ENCODE data around the gene SLC7A11. TPM values are rescaled to one million over a fixed set of nuclear protein-coding genes. Genes with fewer than 3 reads are reported as not detected.

SLC7A11 gene
- total RNA-seq, 6 donors from 2014 or later = 0.77 to 9.6 (median 2.1) TPM

- TF ChIP-seq POLR2AphosphoS5 (IDR thresholded peaks at IDR 0.05) (no peak), CTCF (IDR thresholded peaks at IDR 0.05) (no peak), POLR2A (IDR thresholded peaks at IDR 0.05) (no peak), EP300 (IDR thresholded peaks at IDR 0.05) (no peak)
- H3K27ac ChIP-seq = no peak overlapping the region
- no peak overlapping the region for H3K4me3 ChIP-seq
- H3K27me3 ChIP-seq = no peaks in the 10 kb centered on the region
- no peak for DNase-seq
- no peak for ATAC-seq (ENCODE audit: low FRiP score in 2 of 2)
- H3K4me1 ChIP-seq = no peaks in the 10 kb centered on the region
- WGBS, 2 donors = 61 to 67% methylated on average over 4 of the region's 4 CpGs
- H3K9me3 ChIP-seq = no peaks in the 10 kb centered on the region
- no peaks in the 10 kb centered on the region for H3K36me3 ChIP-seq
Observed at GRCh38 chr4:138189206-138189605, 52.9 kb downstream of the SLC7A11 start.

- ATAC-seq (ENCODE audit: low FRiP score in 2 of 2) = no peak
Observed at GRCh38 chr4:138188406-138189084, 53.6 kb downstream of the SLC7A11 start.

GRCh38 chr4:138185859-138186645 is 56.1 kb downstream of the SLC7A11 start:
- DNase-seq (no peak), ATAC-seq (ENCODE audit: low FRiP score in 2 of 2) (no peak)
- Histone ChIP-seq H3K4me1 (peaks cover 4 to 15% (median 13%) of the 10 kb centered on the region in 4 donors), H3K27ac (no peak overlapping the region), H3K9me3 (no peaks in the 10 kb centered on the region), H3K4me3 (no peak overlapping the region), H3K27me3 (no peaks in the 10 kb centered on the region), H3K36me3 (no peaks in the 10 kb centered on the region)
- WGBS, 2 donors = 88 to 89% methylated on average over 13 of the region's 13 CpGs
- TF ChIP-seq POLR2AphosphoS5 (IDR thresholded peaks at IDR 0.05) (no peak), POLR2A (IDR thresholded peaks at IDR 0.05) (no peak), EP300 (IDR thresholded peaks at IDR 0.05) (no peak), CTCF (IDR thresholded peaks at IDR 0.05) (no peak)

More at GRCh38 chr4:138188406-138189084, 53.6 kb downstream of the SLC7A11 start:
- 86 to 89% methylated on average over 5 of the region's 5 CpGs for WGBS, 2 donors
- Histone ChIP-seq H3K27me3 (no peaks in the 10 kb centered on the region), H3K9me3 (no peaks in the 10 kb centered on the region), H3K36me3 (no peaks in the 10 kb centered on the region), H3K4me1 (no peaks in the 10 kb centered on the region), H3K27ac (no peak overlapping the region), H3K4me3 (no peak overlapping the region)
- DNase-seq = no peak
- TF ChIP-seq POLR2A (IDR thresholded peaks at IDR 0.05) = no peak
- TF ChIP-seq POLR2AphosphoS5 (IDR thresholded peaks at IDR 0.05) = no peak
- TF ChIP-seq EP300 (IDR thresholded peaks at IDR 0.05) = no peak
- no peak for TF ChIP-seq CTCF (IDR thresholded peaks at IDR 0.05)

- WGBS, 2 donors = 72 to 84% methylated on average over 1 of the region's 1 CpG
- H3K4me1 ChIP-seq = peaks cover 4 to 15% (median 13%) of the 10 kb centered on the region in 4 donors
- no peak for DNase-seq
- no peak for TF ChIP-seq CTCF (IDR thresholded peaks at IDR 0.05)
- no peak for TF ChIP-seq EP300 (IDR thresholded peaks at IDR 0.05)
- no peak for TF ChIP-seq POLR2A (IDR thresholded peaks at IDR 0.05)
- no peak for TF ChIP-seq POLR2AphosphoS5 (IDR thresholded peaks at IDR 0.05)
- ATAC-seq (ENCODE audit: low FRiP score in 2 of 2) = no peak
- no peaks in the 10 kb centered on the region for H3K36me3 ChIP-seq
- no peaks in the 10 kb centered on the region for H3K27me3 ChIP-seq
- H3K27ac ChIP-seq = no peak overlapping the region
- no peak overlapping the region for H3K4me3 ChIP-seq
- no peaks in the 10 kb centered on the region for H3K9me3 ChIP-seq
Observed at GRCh38 chr4:138184886-138185285, 57.3 kb downstream of the SLC7A11 start.
